Measurements from ENCODE around the gene MPP1.

Gene MPP1

DNA sequence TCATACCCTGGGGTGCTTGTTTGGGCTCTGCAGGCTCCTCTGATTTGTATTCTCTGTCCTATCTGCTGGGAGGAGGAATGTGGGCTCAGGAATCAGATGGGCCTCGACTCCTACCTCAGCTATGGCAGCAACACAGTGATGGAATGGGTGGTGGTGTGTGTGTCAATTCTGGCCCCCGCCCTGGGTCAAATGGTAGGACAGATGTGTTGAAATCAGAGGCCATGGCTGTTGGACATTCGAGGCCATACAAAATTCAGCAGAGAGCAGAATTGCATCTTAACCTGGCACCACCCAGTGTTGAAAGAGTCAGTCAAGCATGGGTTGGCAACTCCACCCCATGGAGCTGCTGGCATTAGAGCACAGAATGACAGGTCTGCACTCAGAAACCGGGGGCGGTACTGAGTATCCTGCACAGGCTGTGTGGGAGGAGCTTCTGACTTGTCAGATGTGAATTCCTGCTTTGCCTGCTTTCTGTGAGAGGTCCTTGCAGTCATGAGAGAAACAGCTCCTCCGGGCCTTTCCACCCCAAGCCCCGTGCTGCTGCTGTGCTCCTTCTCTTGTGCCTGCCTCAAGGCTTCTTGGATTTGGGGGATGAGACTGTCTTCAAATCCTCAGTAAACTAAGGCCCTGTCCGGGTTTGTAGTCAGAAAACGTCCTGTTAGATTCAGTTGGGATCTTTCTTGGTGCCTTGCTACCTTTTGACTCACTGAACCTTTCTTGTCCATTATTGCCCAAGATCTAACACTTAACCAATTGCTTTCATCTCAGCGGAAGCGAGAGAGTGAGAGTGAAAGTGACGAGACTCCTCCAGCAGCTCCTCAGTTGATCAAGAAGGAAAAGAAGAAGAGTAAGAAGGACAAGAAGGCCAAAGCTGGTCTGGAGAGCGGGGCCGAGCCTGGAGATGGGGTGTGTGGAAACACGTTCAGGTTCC, 29.6 kb downstream of the MPP1 start:
- no peak for DNase-seq (ENCODE audit: low read depth in 2 of 2)

DNA sequence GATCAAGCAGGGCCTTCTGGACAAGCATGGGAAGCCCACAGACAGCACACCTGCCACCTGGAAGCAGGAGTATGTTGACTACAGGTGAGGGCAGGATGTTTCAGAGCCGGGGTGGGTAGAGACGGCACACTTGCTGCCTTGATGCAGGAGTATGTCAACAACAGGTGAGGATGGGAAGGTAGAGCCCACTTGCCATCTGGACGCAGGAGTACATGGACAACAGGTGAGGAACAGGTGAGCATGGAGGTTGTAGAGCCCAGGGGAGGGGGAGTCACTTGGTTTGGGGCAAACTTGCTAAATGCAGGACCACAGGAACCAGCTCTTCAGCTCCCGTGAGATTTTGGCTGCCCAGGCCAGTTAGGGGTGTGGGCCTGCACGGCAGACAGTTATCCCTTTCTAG, 30.7 kb downstream of the MPP1 start:
- DNase-seq (ENCODE audit: low read depth in 2 of 2), result no peak

- DNase-seq (ENCODE audit: low read depth in 2 of 2), result peak; percentile 83 to 86
These were observed 42.6 kb downstream of the MPP1 start, which contains the start of gene DKC1 for GRCh38 chrX:154762537-154763296. Gene DKC1 (plus strand): TSS chrX:154762864. CDS start chrX:154762966, 102 bp downstream.

- no peak for DNase-seq (ENCODE audit: low read depth in 2 of 2)
These were observed 43.2 kb downstream of the MPP1 start for GRCh38 chrX:154761977-154762536.

DNA sequence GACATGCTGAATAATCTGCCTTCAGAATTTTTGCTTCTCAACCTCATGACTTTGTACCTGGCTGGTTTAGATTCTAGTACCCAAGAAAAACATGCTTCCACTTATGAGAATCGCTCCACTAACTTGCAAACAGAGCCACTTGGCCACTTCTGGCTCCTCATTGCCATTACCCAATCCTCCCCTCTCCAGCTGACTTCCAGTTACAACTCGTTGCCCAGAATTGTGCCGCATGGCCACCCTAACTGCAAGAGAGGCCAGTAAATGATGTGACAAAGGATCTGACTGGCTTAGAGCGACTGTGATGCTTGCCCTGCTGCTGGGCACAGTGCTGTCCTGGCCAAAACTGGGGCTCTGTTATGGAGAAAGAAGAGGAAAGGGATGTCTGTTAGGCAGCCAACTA, 46.6 kb downstream of the MPP1 start:
- no peak for DNase-seq (ENCODE audit: low read depth in 2 of 2)

- no peak for DNase-seq (ENCODE audit: low read depth in 2 of 2)
These were observed 53.5 kb downstream of the MPP1 start for GRCh38 chrX:154751669-154752271.

DNA sequence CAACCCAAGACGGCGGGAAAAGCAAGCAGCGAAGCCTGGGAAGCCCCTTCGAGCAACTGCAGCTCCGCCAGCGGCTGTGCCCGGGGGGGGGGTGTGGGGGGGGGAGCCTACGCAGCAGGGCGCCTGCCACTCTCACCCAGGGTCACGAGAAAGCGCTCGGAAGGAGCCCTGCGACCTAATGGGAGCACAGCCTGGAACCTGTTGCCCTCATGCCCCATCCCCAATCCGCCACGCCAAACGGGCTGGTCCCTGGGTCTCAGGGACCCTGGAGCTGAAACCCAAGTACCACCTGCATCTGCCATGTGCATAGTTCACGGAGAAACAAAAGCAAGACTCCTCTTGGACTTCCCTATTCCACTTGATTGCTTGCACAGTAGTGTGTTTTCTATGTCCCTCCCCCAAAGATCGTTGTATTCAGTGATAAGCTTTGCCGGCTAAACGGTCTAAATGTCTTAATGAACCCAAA, 54.0 kb downstream of the MPP1 start:
- DNase-seq (ENCODE audit: low read depth in 2 of 2), result no peak

DNA sequence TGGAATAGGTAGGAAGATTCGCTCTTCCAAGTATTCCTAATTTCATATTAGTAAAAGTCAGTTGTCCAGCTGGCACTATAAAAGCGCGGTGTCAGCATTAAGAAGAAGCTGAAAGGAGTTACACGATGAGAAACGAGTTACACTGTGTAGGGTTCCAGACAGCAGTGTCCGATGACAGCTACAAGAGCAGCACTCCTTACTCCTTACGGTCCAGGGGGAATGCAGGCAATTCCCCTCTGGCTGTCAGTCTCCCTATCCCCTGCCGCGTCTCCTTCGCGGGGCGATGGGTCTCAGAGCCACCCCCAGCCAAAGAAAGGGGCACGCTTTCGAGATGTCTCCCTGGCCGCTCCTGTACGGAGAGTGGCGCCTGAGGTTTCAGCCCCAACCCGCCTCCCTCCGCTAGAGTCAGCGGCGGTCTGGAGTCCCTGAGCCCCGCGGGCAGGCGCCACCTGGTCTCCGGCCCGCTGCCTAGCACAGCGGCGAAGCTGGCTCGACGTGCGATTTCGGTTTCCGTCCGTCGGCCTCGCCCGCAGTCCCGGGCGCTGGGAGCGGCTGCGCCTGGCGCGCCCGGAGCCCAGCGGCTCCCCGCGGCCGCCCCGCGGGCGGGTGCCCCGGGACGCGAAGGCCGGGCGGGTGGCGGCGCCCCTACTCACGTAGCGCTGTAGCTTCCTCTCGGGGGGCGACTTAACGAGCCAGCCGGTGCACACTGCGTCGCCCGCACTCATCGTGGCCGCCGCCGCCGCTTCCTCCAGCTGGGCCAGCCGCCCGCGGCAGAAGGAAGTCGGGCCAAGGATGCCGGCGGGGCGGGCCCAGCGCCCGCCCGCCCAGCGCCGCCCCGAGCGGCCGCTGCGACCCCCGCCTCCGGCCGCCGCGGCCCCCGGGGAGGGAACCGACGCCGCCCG, 54.7 kb downstream of the MPP1 start, which contains the start of gene GAB3:
GAB3 (minus strand) TSS at position 777 of the 902 bp plus-strand sequence; CDS start at position 725, 52 bp downstream.
- DNase-seq (ENCODE audit: low read depth in 2 of 2), result no peak

- no peak for DNase-seq (ENCODE audit: low read depth in 2 of 2)
These were observed 55.4 kb downstream of the MPP1 start for GRCh38 chrX:154749856-154750255.

GRCh38 chrX:154748712-154749339, 56.5 kb downstream of the MPP1 start:
- DNase-seq (ENCODE audit: low read depth in 2 of 2), result no peak

- DNase-seq (ENCODE audit: low read depth in 2 of 2), result no peak
These were observed 62.7 kb downstream of the MPP1 start for GRCh38 chrX:154742613-154743012.

- no peak for DNase-seq (ENCODE audit: low read depth in 2 of 2)
These were observed 65.3 kb downstream of the MPP1 start for GRCh38 chrX:154739952-154740465.

DNA sequence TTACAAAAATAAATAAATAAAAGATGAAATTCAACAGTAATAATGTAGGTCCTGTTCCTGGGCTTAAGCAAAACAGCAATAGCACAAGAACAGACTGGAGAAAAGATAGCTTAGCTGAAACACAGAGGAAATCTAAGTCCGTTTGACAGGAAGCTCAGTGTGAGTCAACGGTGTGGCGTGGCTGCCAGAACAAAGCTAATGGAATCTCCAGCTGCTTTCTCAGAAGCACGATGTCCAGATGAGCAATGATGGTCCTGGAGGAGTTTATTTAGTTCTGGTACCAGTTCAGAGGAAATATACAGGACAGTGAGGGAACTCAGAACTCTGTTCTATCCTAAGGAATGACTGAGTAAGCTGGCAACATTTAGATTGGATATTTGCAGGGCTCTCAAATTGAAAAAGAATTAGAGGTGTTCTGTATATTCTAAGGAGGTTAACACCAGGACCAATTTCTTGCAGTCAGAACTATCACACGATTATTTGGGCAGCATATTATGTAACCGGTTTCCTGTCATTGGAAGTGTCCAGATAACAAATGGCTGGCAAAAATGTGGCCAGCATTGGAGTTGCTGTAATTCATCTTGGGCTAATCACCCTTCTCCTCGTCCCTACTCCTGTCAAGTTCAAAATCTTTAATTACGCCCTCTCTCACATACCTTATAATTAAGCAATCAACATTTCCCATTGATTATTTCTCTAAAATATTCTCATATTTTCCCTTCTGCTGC, 67.1 kb downstream of the MPP1 start:
- DNase-seq (ENCODE audit: low read depth in 2 of 2), result no peak

- DNase-seq (ENCODE audit: low read depth in 2 of 2), result no peak
These were observed 68.1 kb downstream of the MPP1 start for GRCh38 chrX:154737136-154737535.

DNA sequence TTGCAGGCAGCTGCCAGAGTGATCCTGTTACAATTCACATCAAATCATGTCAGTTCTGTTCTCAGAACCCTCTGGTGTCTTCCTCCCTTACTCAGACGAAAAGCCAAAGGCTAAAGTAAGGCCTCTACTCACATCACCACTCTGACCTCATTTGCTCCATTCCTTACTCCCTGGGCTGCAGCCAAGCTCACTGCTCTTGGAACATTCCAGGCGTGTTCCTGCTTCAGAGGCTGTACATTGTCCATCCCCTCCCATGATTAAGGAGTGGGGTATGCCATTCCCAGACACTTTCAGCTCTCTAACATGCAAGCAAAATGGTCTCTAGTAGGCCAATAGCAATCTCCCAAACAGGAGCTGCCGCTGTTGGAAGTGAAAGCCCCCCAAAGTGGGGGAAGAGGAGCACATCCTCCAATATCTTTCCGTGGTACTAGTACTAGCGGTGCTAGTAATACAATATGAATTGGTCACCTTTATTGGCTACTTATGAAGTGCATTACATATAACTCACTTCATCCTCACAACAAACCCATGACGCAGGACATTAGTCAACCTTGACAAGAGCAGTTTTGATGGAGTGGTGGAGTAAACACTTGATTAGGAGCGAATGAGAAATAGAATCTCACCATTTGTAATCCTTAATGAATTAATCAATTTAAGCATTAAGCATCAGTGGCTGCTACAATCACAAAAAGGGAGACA, 69.4 kb downstream of the MPP1 start:
- peak; percentile 66 to 72 for DNase-seq (ENCODE audit: low read depth in 2 of 2)

DNA sequence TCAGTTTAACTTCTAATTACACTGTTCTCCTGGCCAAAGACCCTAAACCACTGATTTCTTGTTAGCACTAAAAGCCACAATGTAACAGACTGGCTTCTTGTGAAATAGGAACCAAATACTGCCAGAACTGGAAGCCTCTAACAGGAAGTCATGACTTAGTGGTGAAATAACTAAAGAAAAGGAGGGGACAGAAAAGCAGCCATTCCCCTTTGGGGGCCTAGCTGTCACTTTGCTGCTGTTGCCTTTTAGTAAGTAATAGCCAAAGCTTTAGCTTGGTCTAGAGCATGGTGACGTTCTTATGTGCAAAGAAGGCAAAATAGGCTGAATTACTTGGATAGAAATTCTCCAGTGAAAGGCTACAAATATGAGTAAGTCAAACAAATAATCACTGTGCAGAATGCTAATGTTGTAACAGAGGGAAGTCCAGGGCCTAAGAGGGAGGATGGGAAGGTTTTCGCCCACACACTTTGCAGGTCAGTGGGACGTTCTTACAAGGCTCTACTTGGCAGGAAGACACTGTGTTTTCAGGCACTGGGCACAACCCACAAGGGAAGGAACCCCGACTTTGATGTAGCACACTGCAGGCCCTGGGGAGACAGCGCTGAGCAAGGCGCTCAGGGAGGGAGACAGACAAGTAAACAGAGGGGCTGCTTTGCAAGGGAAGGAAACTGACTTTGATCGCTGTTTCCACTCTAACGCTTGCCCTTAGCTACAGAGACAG, 71.1 kb downstream of the MPP1 start:
- no peak for DNase-seq (ENCODE audit: low read depth in 2 of 2)

- no peak for DNase-seq (ENCODE audit: low read depth in 2 of 2)
These were observed 72.2 kb downstream of the MPP1 start for GRCh38 chrX:154733066-154733425.

DNA sequence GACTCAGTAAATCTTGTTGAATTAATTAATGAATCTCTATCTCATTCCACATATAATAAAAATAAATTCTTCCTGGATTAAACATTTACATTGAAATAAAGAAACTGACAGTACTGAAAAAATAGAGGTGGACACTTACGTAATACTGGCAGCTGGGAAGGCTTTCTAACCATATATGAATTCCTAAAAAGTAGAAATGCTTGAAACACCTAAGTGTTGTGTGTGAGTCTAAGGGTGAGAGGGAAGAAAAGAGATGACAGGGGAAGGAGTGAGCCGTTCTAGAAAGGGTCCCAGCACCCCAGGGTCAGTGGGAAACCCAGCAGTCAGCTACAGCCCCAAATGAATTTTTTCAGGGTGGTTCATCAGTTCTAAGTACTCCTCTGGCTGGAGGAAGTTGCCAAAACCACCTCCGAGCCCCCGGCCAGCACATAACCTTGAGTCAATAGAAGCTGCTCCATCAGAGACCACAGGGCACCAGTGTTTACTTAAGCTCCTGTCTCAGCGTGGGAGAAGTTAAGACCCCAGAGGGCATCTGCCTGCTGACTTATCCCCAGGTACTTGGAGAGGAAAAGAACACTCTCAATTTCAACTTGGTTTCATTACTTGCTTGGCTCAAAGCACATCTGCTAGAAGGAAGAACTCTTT, 72.7 kb downstream of the MPP1 start:
- DNase-seq (ENCODE audit: low read depth in 2 of 2), result no peak

Data from fibroblast of skin of left biceps (primary cell).